BE2C (cell line): ENCODE data around the gene CDH20.

ENCODE experiments used
- DNase-seq: peaks from one replicate; pipeline ENCODE4 v3.0.0-alpha.2; 2020
- H3K27me3 ChIP-seq: fragments of 250-450 bp; sonication (Bioruptor Pico); 2 replicates; pipeline ENCODE4 v1.5.1; 2020; ENCODE audit warnings: mild to moderate bottlenecking
- H3K36me3 ChIP-seq: fragments of 250-450 bp; sonication (Bioruptor Pico); 2 replicates; pipeline ENCODE4 v1.5.1; 2020; ENCODE audit warnings: mild to moderate bottlenecking
- H3K4me1 ChIP-seq: fragments of 250-450 bp; sonication (Bioruptor Pico); 2 replicates; pipeline ENCODE4 v1.5.1; 2020
- H3K4me3 ChIP-seq: 2 replicates; pipeline ENCODE4 v1.5.1; 2011; ENCODE audit warnings: low read depth, low read length
- H3K9me3 ChIP-seq: fragments of 250-450 bp; sonication (Bioruptor Pico); 2 replicates; pipeline ENCODE4 v1.5.1; 2020
- CTCF ChIP-seq: IDR thresholded peaks from 2 replicates; pipeline ENCODE4 v1.5.1; 2012; ENCODE audit warnings: mild to moderate bottlenecking, low read depth, low read length

The CDH20 gene

GRCh38 chr18:61587865-61588264 lies 254.6 kb downstream of the CDH20 start:
- H3K36me3 ChIP-seq: no peaks in the 10 kb centered on the region
- no peaks in the 10 kb centered on the region for H3K4me1 ChIP-seq
- no peaks in the 10 kb centered on the region for H3K27me3 ChIP-seq
- no peak overlapping the region for H3K4me3 ChIP-seq
- H3K9me3 ChIP-seq: no peaks in the 10 kb centered on the region
- DNase-seq: no peak
- TF ChIP-seq CTCF: no peak

- Histone ChIP-seq H3K36me3 (no peaks in the 10 kb centered on the region), H3K9me3 (no peaks in the 10 kb centered on the region), H3K4me1 (no peaks in the 10 kb centered on the region), H3K27me3 (no peaks in the 10 kb centered on the region), H3K4me3 (no peak overlapping the region)
- TF ChIP-seq CTCF: no peak
- no peak for DNase-seq
Observed at GRCh38 chr18:61589053-61589723, 256.0 kb downstream of the CDH20 start.

DNA sequence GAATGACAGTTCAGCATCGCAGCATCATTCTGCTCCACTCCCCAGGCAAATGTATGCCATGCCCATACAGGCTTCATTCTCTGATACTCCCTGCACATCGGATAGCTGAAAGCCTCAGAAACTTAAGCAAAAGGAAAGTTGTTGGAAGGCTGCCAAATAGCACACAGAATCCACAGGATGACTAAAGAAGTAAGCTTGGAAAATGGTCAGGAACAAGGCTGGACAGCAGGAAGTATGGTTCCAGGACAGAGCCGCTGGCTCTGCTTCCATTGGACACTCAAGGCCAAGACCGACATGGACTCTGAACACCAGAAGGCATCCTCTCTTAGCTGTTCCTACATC lies 256.5 kb downstream of the CDH20 start:
- Histone ChIP-seq H3K27me3 (no peaks in the 10 kb centered on the region), H3K4me3 (no peak overlapping the region), H3K36me3 (no peaks in the 10 kb centered on the region), H3K4me1 (no peaks in the 10 kb centered on the region), H3K9me3 (no peaks in the 10 kb centered on the region)
- no peak for TF ChIP-seq CTCF
- no peak for DNase-seq

DNA sequence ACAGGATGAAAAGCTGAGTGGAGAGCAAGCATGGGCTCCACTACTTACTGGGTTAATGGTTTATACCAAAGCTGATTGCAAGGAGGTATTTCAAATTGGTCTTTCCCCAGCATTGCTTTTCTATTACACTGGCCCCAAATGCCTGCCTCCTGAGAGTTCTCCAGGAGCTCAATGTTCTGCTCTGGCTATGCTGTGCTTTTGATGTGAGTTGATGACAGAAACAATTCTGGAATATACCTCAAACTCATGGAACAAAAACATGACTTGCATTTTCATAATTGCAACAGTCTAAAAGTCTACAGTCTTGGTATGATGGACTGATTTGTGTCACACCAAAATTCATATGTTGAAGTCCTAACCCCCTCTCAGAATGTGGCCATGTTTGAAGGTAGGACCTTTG lies 258.0 kb downstream of the CDH20 start:
- no peaks in the 10 kb centered on the region for H3K36me3 ChIP-seq
- H3K4me1 ChIP-seq: no peaks in the 10 kb centered on the region
- no peaks in the 10 kb centered on the region for H3K27me3 ChIP-seq
- TF ChIP-seq CTCF: no peak
- DNase-seq: no peak
- H3K9me3 ChIP-seq: no peaks in the 10 kb centered on the region
- H3K4me3 ChIP-seq: no peak overlapping the region

GRCh38 chr18:61595615-61596251 lies 262.5 kb downstream of the CDH20 start:
- H3K4me1 ChIP-seq: no peaks in the 10 kb centered on the region
- no peaks in the 10 kb centered on the region for H3K36me3 ChIP-seq
- no peak for TF ChIP-seq CTCF
- no peak for DNase-seq
- H3K27me3 ChIP-seq: no peaks in the 10 kb centered on the region
- no peak overlapping the region for H3K4me3 ChIP-seq
- H3K9me3 ChIP-seq: no peaks in the 10 kb centered on the region

- Histone ChIP-seq H3K36me3 (no peaks in the 10 kb centered on the region), H3K9me3 (no peaks in the 10 kb centered on the region), H3K27me3 (no peaks in the 10 kb centered on the region), H3K4me1 (no peaks in the 10 kb centered on the region), H3K4me3 (no peak overlapping the region)
- DNase-seq: no peak
- no peak for TF ChIP-seq CTCF
Observed at GRCh38 chr18:61596296-61596695, 263.1 kb downstream of the CDH20 start.
